GM12891 (cell line): ENCODE measurements around the gene GALNT9.

Source experiments
- PAX5 ChIP-seq: IDR thresholded peaks from 2 replicates; pipeline ENCODE4 v1.6.1; 2011; ENCODE audit warnings: low read length, moderate library complexity, mild to moderate bottlenecking; ENCODE audit not compliant: insufficient read depth, severe bottlenecking
- POLR2A ChIP-seq: IDR thresholded peaks from 2 replicates; pipeline ENCODE4 v1.6.1; 2011; ENCODE audit warnings: low read depth, low read length, control low read depth
- POLR2AphosphoS5 ChIP-seq: IDR thresholded peaks from 2 replicates; pipeline ENCODE4 v1.6.1; 2011; ENCODE audit warnings: low read depth, low read length, control low read depth
- SPI1 ChIP-seq: IDR thresholded peaks from 2 replicates; pipeline ENCODE4 v1.6.1; 2011; ENCODE audit warnings: low read depth, low read length, control low read depth

GRCh38 chr12:132227782-132228475, 101.5 kb downstream of the GALNT9 start:
- no peak for TF ChIP-seq POLR2A
- TF ChIP-seq POLR2AphosphoS5: no peak
- no peak for TF ChIP-seq SPI1
- no peak for TF ChIP-seq PAX5
